Breast epithelium (tissue), 4 donors: Measurements from ENCODE around the gene ZIC4. TPM values are rescaled to one million over a fixed set of nuclear protein-coding genes. Genes with fewer than 3 reads are reported as not detected.

Experiments used
- DNase-seq, 2 donors: peaks; one replicate each; pipeline ENCODE4 v3.0.0-alpha.2; 2019; ENCODE audit warnings: low spot score in 2 of 2
- H3K27ac ChIP-seq, 2 donors: fragments of 200-600 bp; sonication (generic) in 1 of 2; one replicate each; pipeline ENCODE4 v1.5.1; 2016 to 2019; ENCODE audit warnings: mild to moderate bottlenecking in 1 of 2
- H3K27me3 ChIP-seq, 2 donors: fragments of 200-600 bp; sonication (generic) in 1 of 2; one replicate each; pipeline versions ENCODE4 v1.5.1 to v1.6.0; 2017 to 2019; ENCODE audit warnings: control low read depth in 1 of 2, mild to moderate bottlenecking in 1 of 2
- H3K36me3 ChIP-seq: fragments of 200-600 bp; one replicate; pipeline ENCODE4 v1.5.1; 2019
- H3K4me1 ChIP-seq, 2 donors: fragments of 200-600 bp; sonication (generic); one replicate each; pipeline ENCODE4 v1.5.1; 2016 to 2019; ENCODE audit warnings: control low read depth in 1 of 2
- H3K4me3 ChIP-seq, 3 donors: fragments of 200-600 bp; sonication (generic); 1 replicate in 2 of 3; 2 replicates in 1 of 3; pipeline ENCODE4 v1.5.1; 2016 to 2019; ENCODE audit warnings: mild to moderate bottlenecking in 3 of 3, moderate library complexity in 2 of 3
- H3K9me3 ChIP-seq, 2 donors: fragments of 200-600 bp; sonication (generic) in 1 of 2; one replicate each; pipeline ENCODE4 v1.5.1; 2016 to 2019; ENCODE audit warnings: control low read depth in 1 of 2
- CTCF ChIP-seq, 3 donors: fragments of 450-650 bp; IDR thresholded peaks; one replicate each; pipeline ENCODE4 v1.5.1; 2016 to 2017; ENCODE audit warnings: antibody characterized with exemption in 3 of 3, mild to moderate bottlenecking in 3 of 3, moderate library complexity in 3 of 3
- POLR2A ChIP-seq: fragments of 450-650 bp; IDR thresholded peaks from one replicate; pipeline ENCODE4 v1.6.1; 2016; ENCODE audit warnings: antibody characterized with exemption, mild to moderate bottlenecking, moderate library complexity
- POLR2AphosphoS5 ChIP-seq, 3 donors: sonication (generic); formaldehyde crosslinking; IDR thresholded peaks; one replicate each; pipeline ENCODE4 v1.6.1; 2017; ENCODE audit warnings: antibody characterized with exemption in 3 of 3
- intact Hi-C: fragments of 100-400 bp; cut with DNase I; formaldehyde crosslinking; loops from one replicate; pipeline ENCODE4 v1.15.1; 2023; ENCODE audit warnings: low total_unique reads
- total RNA-seq, 3 donors: library from RNA; depleted of rRNA; stranded (reverse); fragments of >200 nt; gene quantifications; one replicate each; pipeline ENCODE4 v1.1.0, GENCODE V29; 2016

The ZIC4 gene
- total RNA-seq, 3 donors from 2014 or later = under 0.01 to 0.15 TPM; not detected in 1

GRCh38 chr3:147423798-147424580 lies 17.6 kb upstream of the ZIC4 start:
- no peak for DNase-seq
- H3K27me3 ChIP-seq = peaks cover 2 to 76% of the 10 kb centered on the region in 2 donors
- H3K36me3 ChIP-seq = no peaks in the 10 kb centered on the region
- no peak overlapping the region for H3K27ac ChIP-seq
- peaks cover 0 to 3% of the 10 kb centered on the region in 2 donors for H3K4me1 ChIP-seq
- intact Hi-C loops = no loop called here
- no peak for TF ChIP-seq CTCF (IDR thresholded peaks at IDR 0.05)
- no peak for TF ChIP-seq POLR2A
- no peak for TF ChIP-seq POLR2AphosphoS5 (IDR thresholded peaks at IDR 0.05)
- H3K4me3 ChIP-seq = no peak overlapping the region
- H3K9me3 ChIP-seq = peaks cover 0 to 6% of the 10 kb centered on the region in 2 donors

GRCh38 chr3:147423537-147423797 lies 17.1 kb upstream of the ZIC4 start:
- Histone ChIP-seq H3K9me3 (peaks cover 0 to 6% of the 10 kb centered on the region in 2 donors), H3K36me3 (no peaks in the 10 kb centered on the region), H3K4me1 (peaks cover 0 to 3% of the 10 kb centered on the region in 2 donors), H3K27ac (no peak overlapping the region), H3K27me3 (peaks cover 2 to 81% of the 10 kb centered on the region in 2 donors), H3K4me3 (no peak overlapping the region)
- TF ChIP-seq POLR2AphosphoS5 (IDR thresholded peaks at IDR 0.05) (no peak), CTCF (IDR thresholded peaks at IDR 0.05) (no peak), POLR2A (no peak)
- intact Hi-C loops = no loop called here
- no peak for DNase-seq

GRCh38 chr3:147422601-147423536 lies 16.5 kb upstream of the ZIC4 start:
- Histone ChIP-seq H3K4me3 (no peak overlapping the region), H3K27me3 (peaks cover 2 to 87% of the 10 kb centered on the region in 2 donors), H3K36me3 (no peaks in the 10 kb centered on the region), H3K9me3 (peaks cover 0 to 6% of the 10 kb centered on the region in 2 donors), H3K27ac (no peak overlapping the region), H3K4me1 (peaks cover 0 to 3% of the 10 kb centered on the region in 2 donors)
- TF ChIP-seq CTCF (IDR thresholded peaks at IDR 0.05) = no peak
- TF ChIP-seq POLR2A = no peak
- no peak for TF ChIP-seq POLR2AphosphoS5 (IDR thresholded peaks at IDR 0.05)
- intact Hi-C loops = no loop called here
- DNase-seq = no peak

GRCh38 chr3:147422196-147422595 lies 15.9 kb upstream of the ZIC4 start:
- no peak for DNase-seq
- Histone ChIP-seq H3K9me3 (peaks cover 0 to 6% of the 10 kb centered on the region in 2 donors), H3K27me3 (peaks cover 2 to 81% of the 10 kb centered on the region in 2 donors), H3K4me3 (no peak overlapping the region), H3K27ac (no peak overlapping the region), H3K36me3 (no peaks in the 10 kb centered on the region), H3K4me1 (peaks cover 0 to 3% of the 10 kb centered on the region in 2 donors)
- intact Hi-C loops = no loop called here
- TF ChIP-seq CTCF (IDR thresholded peaks at IDR 0.05) = no peak
- TF ChIP-seq POLR2A = no peak
- no peak for TF ChIP-seq POLR2AphosphoS5 (IDR thresholded peaks at IDR 0.05)
